Cortex of kidney (tissue), 1 donor: Measurements from ENCODE around the gene GRAMD2B.
"Not testable (repeated sequence)": the region's sequence is repeated elsewhere in the genome, so short reads cannot be mapped to it uniquely, and the experiment has no call there.

Experiments
- DNase-seq: peaks from one replicate; lab custom pipeline; 2025; lab: John Stamatoyannopoulos, UW

GRAMD2B gene

DNA sequence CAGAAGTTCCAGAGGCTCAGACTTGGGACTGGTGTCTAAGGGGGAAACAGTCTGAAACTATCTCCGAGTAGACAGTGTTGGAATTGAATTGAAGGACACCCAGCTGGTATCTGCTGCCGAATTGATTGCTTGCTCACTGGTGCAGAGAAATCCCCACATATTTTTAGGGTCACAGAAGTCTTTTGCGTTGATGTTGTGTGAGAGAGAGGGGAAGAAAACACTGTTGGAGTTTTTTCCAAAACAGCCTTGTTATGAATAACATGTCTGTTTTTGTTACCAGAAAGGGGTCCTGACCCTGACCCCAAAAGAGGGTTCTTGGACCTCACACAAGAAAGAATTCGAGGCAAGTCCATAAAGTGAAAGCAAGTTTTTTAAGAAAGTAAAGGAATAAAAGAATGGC, 90.5 kb downstream of the GRAMD2B start:
- DNase-seq: no peak

DNA sequence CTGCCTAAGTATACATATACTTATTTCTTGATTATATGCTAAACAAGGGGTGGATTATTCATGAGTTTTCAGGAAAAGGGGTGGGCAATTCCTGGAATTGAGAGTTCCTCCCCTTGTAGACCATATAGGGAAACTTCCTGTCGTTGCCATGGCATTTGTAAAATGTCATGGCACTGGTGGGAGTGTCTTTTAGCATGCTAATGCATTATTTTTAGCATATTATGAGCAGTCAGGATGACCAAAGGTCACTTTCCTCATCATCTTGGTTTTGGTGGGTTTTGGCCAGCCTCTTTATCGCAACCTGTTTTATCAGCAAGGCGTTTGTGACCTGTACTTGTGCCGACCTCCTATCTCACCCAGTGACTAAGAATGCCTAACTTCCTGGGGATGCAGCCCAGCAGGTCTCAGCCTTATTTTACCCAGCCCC, 90.9 kb downstream of the GRAMD2B start:
- no peak for DNase-seq

GRCh38 chr5:126514558-126515141, 91.4 kb downstream of the GRAMD2B start:
- no peak for DNase-seq

DNA sequence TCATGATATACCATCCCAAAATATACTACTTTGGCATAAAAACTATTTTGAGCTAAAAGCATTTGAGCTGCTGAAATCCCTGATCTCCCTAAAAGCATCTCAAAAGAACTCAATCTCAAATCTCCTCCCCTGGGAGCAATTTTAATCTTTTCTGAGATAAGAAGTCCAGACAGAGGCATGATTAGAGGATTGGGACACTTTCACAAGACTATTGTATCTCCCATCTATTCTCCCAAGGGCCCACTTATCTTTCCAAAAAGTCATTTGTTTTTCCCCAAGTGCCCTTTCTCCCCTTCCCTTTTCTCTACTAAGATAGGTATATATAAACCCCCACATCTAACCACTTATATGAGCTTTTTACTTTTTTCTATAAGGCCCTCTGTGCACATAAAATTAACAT, 92.1 kb downstream of the GRAMD2B start:
- no peak for DNase-seq

- DNase-seq: no peak
Observed at GRCh38 chr5:126516133-126516532, 92.9 kb downstream of the GRAMD2B start.

GRCh38 chr5:126516852-126517251, 93.6 kb downstream of the GRAMD2B start:
- no peak for DNase-seq

- not testable (repeated sequence) for DNase-seq
Observed at GRCh38 chr5:126519223-126519622, 96.0 kb downstream of the GRAMD2B start.

- DNase-seq: no peak
Observed at GRCh38 chr5:126519637-126520592, 96.7 kb downstream of the GRAMD2B start.

DNA sequence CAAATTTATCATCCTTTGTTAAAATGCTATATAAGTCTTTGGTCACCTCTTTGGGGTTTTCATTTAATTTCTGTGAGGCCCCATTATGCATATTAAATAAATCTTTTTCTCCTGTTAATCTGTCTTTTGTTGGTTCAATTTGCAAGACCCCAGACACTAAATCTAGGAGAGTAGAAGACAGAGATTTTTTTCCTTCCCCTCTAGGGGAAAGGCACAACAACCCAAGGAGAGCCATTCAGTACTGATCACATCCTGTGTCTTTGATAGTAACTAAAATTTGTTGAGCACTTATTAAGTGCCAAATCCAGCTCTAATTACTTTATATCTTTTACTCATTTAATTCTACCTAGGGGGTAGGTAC, 97.4 kb downstream of the GRAMD2B start:
- DNase-seq: no peak

GRCh38 chr5:126521130-126521529, 97.9 kb downstream of the GRAMD2B start:
- DNase-seq: no peak

DNA sequence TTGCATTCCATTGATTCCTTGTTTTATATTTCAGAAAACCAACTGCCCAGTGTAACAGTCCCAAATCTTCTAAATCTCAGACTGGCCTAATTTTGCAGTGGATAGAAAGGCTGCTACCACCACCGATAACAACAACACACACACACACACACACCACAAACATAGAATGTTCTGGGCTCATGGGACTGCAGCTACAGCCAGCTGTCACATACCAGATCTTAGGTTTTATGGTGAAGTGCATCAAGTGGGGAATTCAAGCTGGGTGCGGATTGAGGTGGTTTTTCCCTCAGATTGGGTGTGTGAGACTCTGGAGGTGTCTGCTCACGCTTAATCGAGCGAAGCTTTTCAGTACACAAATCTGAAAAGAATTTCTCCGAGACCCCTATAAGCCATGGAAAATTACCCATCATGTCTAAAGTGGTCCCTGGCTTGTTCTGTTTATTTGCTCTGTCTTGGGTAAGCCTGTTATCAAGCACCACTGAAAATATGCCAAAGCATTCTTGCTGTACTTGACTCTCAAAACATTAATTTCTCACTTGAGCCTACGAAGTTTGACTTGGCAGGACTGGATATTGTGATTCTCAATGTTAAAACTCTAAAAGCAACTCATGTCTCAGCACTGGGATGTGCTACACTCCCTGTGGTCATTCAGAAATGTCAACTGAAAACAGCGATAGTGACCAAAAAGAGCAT, 100.8 kb downstream of the GRAMD2B start:
- no peak for DNase-seq

DNA sequence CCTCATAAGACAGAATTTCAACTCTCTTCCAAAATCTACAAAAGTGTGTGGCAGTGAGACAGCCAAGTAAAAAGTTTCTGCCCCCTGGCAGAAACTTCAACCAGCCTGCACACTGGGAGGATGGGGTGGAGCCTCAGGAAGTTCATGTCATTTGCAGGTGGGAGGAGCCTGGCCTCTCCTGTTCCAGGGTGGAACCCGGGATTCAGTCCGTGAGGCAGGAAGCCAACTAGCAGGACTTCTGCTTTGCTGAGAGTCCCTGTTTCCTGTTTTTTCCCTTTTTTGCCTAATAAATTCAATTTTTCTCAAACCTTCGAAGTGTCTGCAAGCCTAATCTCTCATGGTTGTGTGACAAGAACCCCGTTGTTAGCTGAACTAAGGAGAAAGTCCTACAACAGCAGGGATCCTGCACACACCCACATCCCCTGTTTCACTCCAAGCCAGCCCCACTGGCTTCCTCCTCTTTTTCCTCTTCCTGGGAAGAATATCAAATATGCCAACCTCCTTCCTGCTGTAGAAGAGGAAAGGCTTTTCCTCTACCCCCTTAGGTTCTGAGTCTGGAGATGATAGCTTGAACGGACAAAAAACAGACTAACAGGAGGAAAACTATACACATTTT, 102.5 kb downstream of the GRAMD2B start:
- DNase-seq: no peak

DNA sequence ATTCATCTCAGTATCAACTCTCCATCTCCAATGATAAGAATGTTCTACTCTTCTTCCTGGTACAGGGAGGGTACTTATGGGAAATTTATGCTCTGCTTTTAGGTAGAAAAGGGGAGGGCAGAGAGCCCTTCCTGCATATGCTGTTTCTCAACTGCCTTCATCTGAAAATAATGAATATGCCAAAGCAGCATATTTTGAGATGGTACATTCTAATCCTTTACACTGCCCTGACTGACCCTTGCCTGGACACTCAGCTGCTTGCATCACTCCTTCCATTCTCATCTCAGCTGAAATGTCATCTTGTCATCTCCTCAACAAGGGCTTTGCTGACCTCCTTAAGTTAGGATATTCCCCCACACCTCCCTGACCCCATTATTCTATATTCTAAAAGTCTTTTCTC, 103.3 kb downstream of the GRAMD2B start:
- no peak for DNase-seq

- no peak for DNase-seq
Observed at GRCh38 chr5:126527158-126527557, 103.9 kb downstream of the GRAMD2B start.

- DNase-seq: no peak
Observed at GRCh38 chr5:126527892-126528291, 104.7 kb downstream of the GRAMD2B start.

- DNase-seq: no peak
Observed at GRCh38 chr5:126531543-126532120, 108.4 kb downstream of the GRAMD2B start.

DNA sequence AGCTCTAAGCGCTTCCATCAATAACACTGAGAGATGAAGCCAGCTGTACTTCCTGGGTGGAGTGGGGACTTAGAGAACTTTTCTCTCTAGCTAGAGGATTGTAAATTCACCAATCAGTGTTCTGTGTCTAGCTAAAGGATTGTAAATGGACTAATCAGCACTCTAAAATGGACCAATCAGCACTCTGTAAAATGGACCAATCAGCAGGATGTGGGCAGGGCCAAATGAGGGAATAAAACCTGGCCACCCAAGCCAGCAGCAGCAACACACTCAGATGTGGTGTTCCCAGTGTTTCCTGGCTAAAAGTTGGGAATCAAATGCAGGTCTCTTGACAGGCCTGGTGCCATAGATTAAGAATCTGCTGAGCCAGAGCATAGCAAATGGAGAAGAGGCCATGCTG, 111.3 kb downstream of the GRAMD2B start:
- DNase-seq: no peak

DNA sequence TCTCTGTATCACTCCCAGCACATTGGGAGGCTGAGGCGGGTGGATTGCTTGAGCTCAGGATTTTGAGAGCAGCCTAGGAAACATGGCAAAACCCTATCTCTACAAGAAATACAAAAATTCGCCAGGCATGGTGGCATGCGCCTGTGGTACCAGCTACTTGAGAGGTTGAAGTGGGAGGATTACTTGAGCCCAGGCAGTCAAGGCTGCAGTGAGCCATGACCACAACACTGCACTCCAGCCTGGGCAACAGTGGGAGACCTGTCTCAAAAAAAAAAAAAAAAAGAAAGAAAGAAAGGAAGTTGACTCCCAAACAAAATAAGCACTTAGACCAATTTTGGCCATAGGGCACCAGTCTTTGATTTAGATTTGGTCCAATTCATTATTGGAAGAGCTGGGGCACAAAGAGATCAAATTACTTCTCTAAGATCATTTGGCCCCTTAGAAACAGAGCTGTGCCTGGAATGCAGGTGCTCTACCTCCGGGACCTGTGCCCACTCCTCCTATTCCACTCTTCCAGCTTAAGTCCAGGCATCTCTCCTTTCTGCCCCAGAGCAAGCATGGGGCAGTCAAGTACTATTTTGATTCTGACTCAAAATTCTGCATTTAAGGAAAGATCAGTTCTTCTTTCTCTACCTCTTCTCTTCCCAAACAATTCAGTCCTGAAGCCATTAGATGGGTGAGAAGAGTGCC, 112.8 kb downstream of the GRAMD2B start:
- no peak for DNase-seq

- no peak for DNase-seq
Observed at GRCh38 chr5:126536874-126537273, 113.7 kb downstream of the GRAMD2B start.

- no peak for DNase-seq
Observed at GRCh38 chr5:126538579-126538978, 115.4 kb downstream of the GRAMD2B start.

GRCh38 chr5:126540631-126541030, 117.4 kb downstream of the GRAMD2B start:
- DNase-seq: no peak
